HG02973 (cell line): Measurements from ENCODE around the gene OR2AJ1.

Experiments used
- ATAC-seq: cut with Tn5 transposase; IDR thresholded peaks from one replicate; pipeline ENCODE4 v1.9.1; 2021; ENCODE audit warnings: moderate library complexity; ENCODE audit not compliant: unreplicated experiment

Gene OR2AJ1

DNA sequence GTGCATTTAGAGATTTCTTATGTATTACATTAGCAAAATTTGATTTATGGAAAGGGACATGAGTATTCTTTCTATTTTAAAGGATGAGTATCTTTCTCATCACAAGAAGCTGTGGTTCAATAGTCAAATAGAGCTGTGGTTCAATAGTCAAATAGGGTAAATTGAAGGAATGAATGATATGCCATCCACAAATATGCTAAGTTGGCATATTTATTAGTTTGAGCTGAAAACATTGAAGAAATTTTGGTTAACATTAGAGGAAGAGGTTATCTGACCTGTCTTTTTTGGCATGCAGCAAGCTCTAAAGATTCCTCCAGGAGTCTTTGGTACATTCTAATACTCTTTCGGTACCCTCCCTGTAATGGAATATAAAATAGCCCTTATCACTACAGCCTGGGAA lies 28.7 kb downstream of the OR2AJ1 start:
- ATAC-seq: no peak

DNA sequence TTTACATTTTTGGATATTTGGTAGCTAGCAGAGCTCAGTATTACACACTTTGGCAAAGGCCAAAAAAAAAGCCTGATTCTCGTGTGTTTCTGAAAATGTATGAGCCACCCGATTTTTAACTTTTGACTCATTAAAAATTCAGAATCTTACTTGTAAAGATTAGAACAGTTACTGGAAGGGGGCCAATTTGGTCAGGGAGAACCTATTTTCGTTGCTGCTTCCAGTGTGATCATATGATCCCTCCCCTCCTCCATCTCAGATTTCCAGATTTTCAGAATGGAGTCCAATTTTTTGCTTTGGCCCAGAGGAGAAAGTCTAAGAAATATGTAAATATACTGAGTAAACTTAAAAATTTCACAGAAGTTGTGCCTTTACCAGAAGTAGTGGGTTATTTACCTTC lies 37.1 kb downstream of the OR2AJ1 start:
- no peak for ATAC-seq

DNA sequence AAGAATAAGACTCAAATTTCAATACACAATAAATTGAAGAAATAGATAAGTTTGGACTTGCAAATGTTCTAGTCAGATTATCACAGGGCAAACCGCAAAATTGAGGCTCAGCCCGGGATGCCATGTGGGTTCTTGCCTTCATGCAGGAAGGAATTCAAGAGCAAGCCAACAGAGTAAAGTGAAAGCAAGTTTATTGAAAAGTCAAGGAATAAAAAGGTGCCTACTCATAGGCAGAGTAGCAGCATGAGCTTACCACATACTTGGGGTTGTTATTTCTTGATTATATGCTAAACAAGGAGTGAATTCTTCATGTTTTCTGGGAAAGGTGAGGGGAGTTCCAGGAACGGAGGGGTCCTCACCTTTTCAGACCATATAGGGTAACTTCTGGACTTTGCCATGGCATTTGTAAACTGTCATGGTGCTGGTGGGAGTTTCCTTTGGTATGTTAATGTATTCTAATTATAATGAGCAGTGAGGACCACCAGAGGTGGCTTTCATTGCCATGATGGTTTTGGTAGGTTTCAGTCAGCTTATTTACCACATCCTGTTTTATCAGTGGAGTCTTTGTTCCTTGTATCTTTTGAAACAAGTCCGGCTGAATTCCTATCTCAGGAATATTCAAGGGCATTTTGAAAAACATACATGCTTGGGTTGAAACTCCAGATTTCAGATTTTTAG lies 38.4 kb downstream of the OR2AJ1 start:
- no peak for ATAC-seq

GRCh38 chr1:247964933-247965332 lies 40.2 kb downstream of the OR2AJ1 start, which contains the start of gene OR2AK2:
OR2AK2 (plus strand) TSS chr1:247965233; CDS start chr1:247965377, 144 bp downstream.
- no peak for ATAC-seq

DNA sequence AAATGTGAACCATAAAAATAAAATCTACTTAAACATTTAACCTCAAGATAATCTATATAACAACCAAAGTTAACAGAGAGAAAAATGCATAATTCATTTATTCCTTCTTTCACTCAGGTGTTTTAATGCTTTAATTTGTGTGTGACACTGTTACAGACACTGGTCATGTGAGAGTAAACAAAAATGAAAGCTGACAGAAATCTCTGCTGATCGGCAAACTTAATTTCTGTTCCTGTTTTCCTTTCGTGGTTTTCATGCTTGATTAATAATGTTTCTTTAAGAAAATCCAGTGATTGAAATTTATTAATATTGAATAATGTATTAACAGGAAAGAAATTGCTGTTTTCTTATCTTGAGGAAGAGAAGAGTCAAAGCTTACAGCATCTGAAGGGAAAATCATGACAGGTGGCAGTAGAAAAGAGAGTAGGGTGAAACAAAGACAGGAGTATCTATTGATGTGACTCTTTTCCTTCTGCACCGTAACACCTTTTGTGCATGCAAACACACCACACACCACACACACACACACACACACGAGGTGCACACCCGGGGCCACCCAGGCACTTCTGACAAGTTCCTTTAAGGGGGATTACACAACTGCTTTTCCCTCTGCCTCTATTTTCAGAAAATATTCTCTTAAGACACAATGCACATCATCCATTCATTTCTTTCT lies 42.0 kb downstream of the OR2AJ1 start:
- ATAC-seq: peak; percentile 85
